ENCODE results near the gene E2F3. TPM values are rescaled to one million over a fixed set of nuclear protein-coding genes. Genes with fewer than 3 reads are reported as not detected.

The E2F3 gene
- total RNA-seq, 4 donors from 2014 or later = 9.4 to 15.8 (median 11.9) TPM

- TF ChIP-seq CTCF (IDR thresholded peaks at IDR 0.05; ENCODE audit: low read depth) = no peak
These were observed 33.1 kb downstream of the E2F3 start for GRCh38 chr6:20434766-20435165.

DNA sequence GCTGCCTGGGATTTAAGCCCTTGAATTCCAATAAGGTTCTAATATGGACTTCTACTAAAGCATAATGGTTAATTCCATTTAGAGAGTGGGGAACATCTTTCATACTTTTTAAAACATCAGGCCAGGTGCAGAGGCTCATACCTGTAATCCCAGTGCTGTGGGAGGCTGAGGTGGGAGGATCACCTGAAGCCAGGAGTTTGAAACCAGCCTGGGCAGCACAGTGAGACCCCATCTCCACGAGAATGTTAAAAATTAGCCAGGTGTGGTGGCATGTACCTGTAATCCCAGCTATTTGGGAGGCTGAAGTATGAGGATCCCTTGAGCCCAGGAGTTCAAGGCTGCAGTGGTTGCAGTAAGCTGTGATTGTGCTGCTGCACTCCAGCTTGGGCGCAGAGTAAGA, 35.0 kb downstream of the E2F3 start:
- no peak for TF ChIP-seq CTCF (IDR thresholded peaks at IDR 0.05; ENCODE audit: low read depth)

- no peak for TF ChIP-seq CTCF (IDR thresholded peaks at IDR 0.05; ENCODE audit: low read depth)
These were observed 36.0 kb downstream of the E2F3 start for GRCh38 chr6:20437639-20438038.

DNA sequence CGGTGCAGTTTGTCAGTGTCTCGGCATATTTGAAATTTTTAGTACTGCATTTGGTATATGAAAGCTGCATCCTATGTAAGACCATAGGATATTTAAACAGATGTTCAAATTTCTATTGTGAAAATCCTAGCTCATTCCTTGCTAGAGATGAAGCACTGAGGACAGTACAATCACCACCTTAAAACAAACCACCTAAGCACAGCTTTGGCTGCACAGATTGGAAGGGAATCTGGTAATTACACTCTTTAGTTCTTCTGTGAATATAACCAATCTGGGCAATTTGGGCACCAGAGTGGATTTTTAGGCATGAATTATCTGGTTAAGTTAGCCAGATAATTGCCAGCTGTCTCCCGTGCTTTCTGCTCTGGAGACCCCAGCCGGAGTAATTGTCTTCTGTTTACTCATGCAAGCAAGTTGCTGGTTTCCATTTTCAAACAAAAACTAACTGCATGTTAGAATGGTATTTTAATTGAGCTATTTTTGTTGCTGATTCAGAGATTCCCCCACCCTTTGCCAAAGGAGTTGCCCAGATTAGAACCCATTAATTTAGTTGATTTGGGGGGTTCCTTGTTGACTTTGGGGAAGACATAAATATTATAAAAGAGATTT, 36.9 kb downstream of the E2F3 start:
- TF ChIP-seq CTCF (IDR thresholded peaks at IDR 0.05; ENCODE audit: low read depth) = no peak

DNA sequence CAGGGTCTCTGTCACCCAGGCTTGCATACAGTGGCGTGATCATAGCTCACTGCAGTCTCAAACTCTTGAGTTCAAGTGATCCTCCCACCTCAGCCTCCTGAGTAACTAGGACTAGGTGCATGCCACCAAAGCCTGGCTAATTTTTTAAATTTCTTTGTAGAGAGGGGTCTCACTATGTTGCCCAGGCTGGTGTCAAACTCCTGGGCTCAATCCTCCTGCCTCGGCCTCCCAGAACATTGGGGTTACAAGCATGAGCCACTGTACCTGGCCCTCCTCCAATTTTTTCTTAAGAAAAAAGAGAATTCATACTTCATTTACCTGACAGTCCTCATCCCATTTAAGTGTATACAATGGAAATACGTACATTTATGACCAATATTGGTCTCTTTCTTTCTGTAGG, 37.9 kb downstream of the E2F3 start:
- TF ChIP-seq CTCF (IDR thresholded peaks at IDR 0.05; ENCODE audit: low read depth) = no peak

DNA sequence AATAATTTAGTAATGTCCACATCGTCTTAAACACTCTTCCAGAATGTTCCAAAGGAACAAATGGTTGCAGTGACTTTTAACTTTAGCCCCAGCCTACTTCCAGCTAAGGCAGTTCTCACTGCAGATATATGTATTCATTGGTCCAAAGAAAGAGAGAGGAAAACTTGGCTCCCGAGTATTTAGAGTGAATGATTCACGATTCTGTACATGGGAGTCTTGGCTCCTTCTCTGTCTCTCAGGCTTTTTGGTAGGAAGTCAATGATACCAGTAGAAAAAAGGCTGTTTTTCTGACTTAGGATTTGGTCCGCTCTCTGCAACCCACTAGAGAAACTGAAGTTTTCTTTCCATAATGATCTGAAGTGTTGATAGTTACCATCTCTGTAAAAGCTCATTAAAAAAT, 38.6 kb downstream of the E2F3 start:
- TF ChIP-seq CTCF (IDR thresholded peaks at IDR 0.05; ENCODE audit: low read depth) = no peak

GRCh38 chr6:20441236-20441635, 39.6 kb downstream of the E2F3 start:
- TF ChIP-seq CTCF (IDR thresholded peaks at IDR 0.05; ENCODE audit: low read depth) = no peak

All from subcutaneous adipose tissue (tissue), 4 donors.